ENCODE measurements around the gene OMA1.
"Not testable (repeated sequence)": the region's sequence is repeated elsewhere in the genome, so short reads cannot be mapped to it uniquely, and the experiment has no call there.

Gene OMA1

GRCh38 chr1:58524353-58524945 is 22.1 kb downstream of the OMA1 start:
- DNase-seq, result no peak

- peak in 3 of 6 experiments; percentile 5 to 63 (median 51) for DNase-seq
Observed at GRCh38 chr1:58515794-58516401, 30.6 kb downstream of the OMA1 start.

- no peak for DNase-seq
Observed at GRCh38 chr1:58513956-58514355, 32.6 kb downstream of the OMA1 start.

GRCh38 chr1:58508629-58509028 is 37.9 kb downstream of the OMA1 start:
- no peak for DNase-seq

GRCh38 chr1:58505286-58505685 is 41.2 kb downstream of the OMA1 start:
- DNase-seq, result no peak

GRCh38 chr1:58502519-58502918 is 44.0 kb downstream of the OMA1 start:
- DNase-seq, result no peak

- no peak for DNase-seq
Observed at GRCh38 chr1:58500043-58500442, 46.5 kb downstream of the OMA1 start.

- no peak for DNase-seq
Observed at GRCh38 chr1:58497499-58497898, 49.0 kb downstream of the OMA1 start.

- no peak for DNase-seq
Observed at GRCh38 chr1:58496042-58496441, 50.5 kb downstream of the OMA1 start.

- not testable (repeated sequence) for DNase-seq
Observed at GRCh38 chr1:58488914-58489313, 57.6 kb downstream of the OMA1 start.

GRCh38 chr1:58487002-58487401 is 59.5 kb downstream of the OMA1 start:
- DNase-seq, result no peak

- no peak for DNase-seq
Observed at GRCh38 chr1:58481962-58482361, 64.6 kb downstream of the OMA1 start.

GRCh38 chr1:58480191-58480590 is 66.3 kb downstream of the OMA1 start:
- DNase-seq, result no peak

GRCh38 chr1:58477390-58477789 is 69.1 kb downstream of the OMA1 start:
- no peak for DNase-seq

GRCh38 chr1:58476179-58476578 is 70.3 kb downstream of the OMA1 start:
- DNase-seq, result no peak

GRCh38 chr1:58469476-58469875 is 77.0 kb downstream of the OMA1 start:
- DNase-seq, result no peak

- no peak for DNase-seq
Observed at GRCh38 chr1:58469016-58469415, 77.5 kb downstream of the OMA1 start.

- DNase-seq, result no peak
Observed at GRCh38 chr1:58468612-58469011, 77.9 kb downstream of the OMA1 start.

- no peak for DNase-seq
Observed at GRCh38 chr1:58466630-58467241, 79.8 kb downstream of the OMA1 start.

GRCh38 chr1:58465825-58466629 is 80.5 kb downstream of the OMA1 start:
- DNase-seq, result no peak

GRCh38 chr1:58465176-58465575 is 81.3 kb downstream of the OMA1 start:
- no peak for DNase-seq

- DNase-seq, result no peak
Observed at GRCh38 chr1:58460469-58460868, 86.1 kb downstream of the OMA1 start.

GRCh38 chr1:58459911-58460310 is 86.6 kb downstream of the OMA1 start:
- no peak for DNase-seq

All from stimulated activated naive CD4-positive, alpha-beta T cell (primary cell).